Transverse colon (tissue), 4 donors: ENCODE measurements around the gene IQCK.

Experiments
- CTCF ChIP-seq, 5 experiments: fragments of 200-600 bp in 3 of 5; fragments of 450-650 bp in 2 of 5; sonication (generic) in 3 of 5; IDR thresholded peaks; 1 replicate in 2 of 5; 2 replicates in 3 of 5; pipeline ENCODE4 v1.5.1; 2016 to 2017; ENCODE audit warnings: antibody characterized with exemption in 5 of 5, inconsistent platforms in 3 of 5, mild to moderate bottlenecking in 2 of 5, moderate library complexity in 1 of 5
- EP300 ChIP-seq: sonication (generic); formaldehyde crosslinking; IDR thresholded peaks from one replicate; pipeline ENCODE4 v1.6.1; 2017; ENCODE audit warnings: antibody characterized with exemption, low read depth
- POLR2A ChIP-seq: fragments of 450-650 bp; IDR thresholded peaks from one replicate; pipeline ENCODE4 v1.6.1; 2016; ENCODE audit warnings: antibody characterized with exemption, mild to moderate bottlenecking, moderate library complexity
- POLR2AphosphoS5 ChIP-seq, 3 donors: sonication (generic); formaldehyde crosslinking; IDR thresholded peaks; one replicate each; pipeline ENCODE4 v1.6.1; 2016; ENCODE audit warnings: antibody characterized with exemption in 3 of 3

DNA sequence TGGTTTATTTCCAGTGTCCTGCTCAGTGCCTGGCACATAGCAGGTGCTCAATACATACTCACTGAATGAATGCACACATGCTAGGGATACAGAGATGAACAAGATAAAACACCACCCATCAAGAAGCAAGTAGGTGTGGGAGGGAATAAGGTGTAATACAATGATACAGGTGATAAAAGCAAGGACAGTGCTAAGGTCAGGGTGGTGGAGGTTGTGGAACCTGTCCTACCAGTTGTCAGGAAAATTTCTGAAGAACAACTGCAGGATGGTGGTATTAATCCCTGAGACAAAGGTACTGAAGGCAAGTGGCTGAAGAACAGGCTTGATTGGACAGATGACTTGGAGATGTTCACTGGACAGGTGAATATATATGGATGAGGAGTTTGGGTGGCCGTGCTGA, 1.9 kb upstream of the IQCK start:
- TF ChIP-seq CTCF (IDR thresholded peaks at IDR 0.05) (no peak), POLR2AphosphoS5 (IDR thresholded peaks at IDR 0.05) (peak in 2 of 3 donors; percentile 62 to 72), POLR2A (no peak), EP300 (no peak)
